Testis (tissue), 3 donors: ENCODE data around the gene SLC5A3. TPM values are rescaled to one million over a fixed set of nuclear protein-coding genes. Genes with fewer than 3 reads are reported as not detected.

Experiments used
- DNase-seq: peaks from one replicate; pipeline ENCODE4 v3.0.0-alpha.2; 2019
- H3K27ac ChIP-seq, 2 donors: fragments of 200-600 bp; sonication (generic); one replicate each; pipeline ENCODE4 v1.5.1; 2019
- H3K27me3 ChIP-seq: fragments of 200-600 bp; sonication (generic); one replicate; pipeline ENCODE4 v1.5.1; 2019
- H3K36me3 ChIP-seq: fragments of 200-600 bp; sonication (generic); one replicate; pipeline ENCODE4 v1.5.1; 2017; ENCODE audit warnings: low read depth; ENCODE audit errors: missing control alignments
- H3K4me1 ChIP-seq: fragments of 200-600 bp; sonication (generic); one replicate; pipeline ENCODE4 v1.5.1; 2019
- H3K4me3 ChIP-seq, 2 donors: fragments of 200-600 bp; sonication (generic); one replicate each; pipeline ENCODE4 v1.5.1; 2017 to 2019
- H3K9me3 ChIP-seq: fragments of 200-600 bp; sonication (generic); one replicate; pipeline ENCODE4 v1.5.1; 2017
- CTCF ChIP-seq, 3 experiments: fragments of 450-650 bp in 2 of 3; fragments of 200-600 bp in 1 of 3; sonication (generic) in 1 of 3; IDR thresholded peaks; one replicate each; pipeline ENCODE4 v1.5.1; 2016 to 2019; ENCODE audit warnings: antibody characterized with exemption in 3 of 3, mild to moderate bottlenecking in 2 of 3, moderate library complexity in 1 of 3
- POLR2A ChIP-seq: fragments of 450-650 bp; IDR thresholded peaks from one replicate; pipeline ENCODE4 v1.6.1; 2017; ENCODE audit warnings: antibody characterized with exemption, mild to moderate bottlenecking, moderate library complexity
- WGBS, 2 donors: methylation state at CpG; one replicate each; pipeline ENCODE4 v1.1.5; 2018; 5-methylcytosine and 5-hydroxymethylcytosine counted together
- intact Hi-C: fragments of 100-400 bp; cut with DNase I; formaldehyde crosslinking; loops from one replicate; pipeline ENCODE4 v1.15.1; 2023; ENCODE audit warnings: low total_unique reads
- polyA plus RNA-seq: library from polyadenylated mRNA; stranded (reverse); fragments of 350-450 nt; fragmentation: Illumina TruSeq; extraction: RNeasy Lipid Tissue Mini Kit (QIAGEN cat#74804); gene quantifications from one replicate; pipeline ENCODE4 v1.2.3, GENCODE V29; 2014; ENCODE audit warnings: low read depth, low replicate concordance; ENCODE audit not compliant: insufficient read depth
- total RNA-seq, 2 donors: library from RNA; depleted of rRNA; stranded (reverse); fragments of >200 nt; gene quantifications; one replicate each; pipeline ENCODE4 v1.2.3, GENCODE V29; 2016

SLC5A3 gene
- total and polyA plus RNA-seq, 3 donors from 2014 or later = 16.3 to 61.9 (median 59.5) TPM

DNA sequence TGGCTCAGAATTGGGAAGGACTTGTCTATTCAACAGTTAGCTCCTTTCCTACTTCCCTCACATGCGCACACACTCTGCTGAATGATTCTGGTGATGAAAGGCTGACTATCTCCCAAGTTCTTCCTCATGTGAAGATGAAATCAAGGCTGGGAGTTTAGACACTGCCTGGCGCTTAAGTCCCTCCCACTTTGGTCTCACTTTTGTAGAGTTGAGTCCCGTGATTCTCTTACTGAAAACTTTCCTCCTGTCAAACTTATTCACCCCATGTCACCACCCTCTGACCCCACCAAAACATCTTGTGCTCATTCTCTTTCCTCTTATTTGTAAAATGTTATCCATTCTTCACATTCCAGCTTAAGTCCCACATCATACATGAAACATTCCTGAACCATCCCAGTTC is 8.4 kb upstream of the SLC5A3 start:
- H3K27me3 ChIP-seq = no peaks in the 10 kb centered on the region
- WGBS, 2 donors = 65 to 69% methylated on average over 2 to 3 of the region's 3 CpGs
- no peak overlapping the region for H3K27ac ChIP-seq
- no peak overlapping the region for H3K4me3 ChIP-seq
- no peaks in the 10 kb centered on the region for H3K36me3 ChIP-seq
- H3K9me3 ChIP-seq = no peaks in the 10 kb centered on the region
- no peaks in the 10 kb centered on the region for H3K4me1 ChIP-seq
- intact Hi-C loops = no loop called here
- DNase-seq = no peak
- TF ChIP-seq CTCF (IDR thresholded peaks at IDR 0.05) (no peak), POLR2A (no peak)

GRCh38 chr21:34071683-34072082 is 1.7 kb upstream of the SLC5A3 start:
- no peaks in the 10 kb centered on the region for H3K27me3 ChIP-seq
- H3K4me3 ChIP-seq = no peak overlapping the region
- no peak for TF ChIP-seq POLR2A
- no peak for TF ChIP-seq CTCF (IDR thresholded peaks at IDR 0.05)
- WGBS, 2 donors = 34 to 39% methylated on average over 9 of the region's 9 CpGs
- peak overlapping the region in 1 of 2 donors; percentile 97 for H3K27ac ChIP-seq
- no peaks in the 10 kb centered on the region for H3K36me3 ChIP-seq
- intact Hi-C loops = no loop called here
- DNase-seq = no peak
- H3K9me3 ChIP-seq = no peaks in the 10 kb centered on the region
- H3K4me1 ChIP-seq = peaks cover 21% of the 10 kb centered on the region

- peaks cover 25% of the 10 kb centered on the region for H3K4me1 ChIP-seq
- no peaks in the 10 kb centered on the region for H3K27me3 ChIP-seq
- TF ChIP-seq POLR2A (no peak), CTCF (IDR thresholded peaks at IDR 0.05) (no peak)
- WGBS, 2 donors = 25 to 37% methylated on average over 19 to 32 of the region's 32 CpGs
- intact Hi-C loops = no loop called here
- H3K36me3 ChIP-seq = no peaks in the 10 kb centered on the region
- no peaks in the 10 kb centered on the region for H3K9me3 ChIP-seq
- peak overlapping the region; percentile 91 to 97 for H3K27ac ChIP-seq
- DNase-seq = peak; percentile 68
- H3K4me3 ChIP-seq = peak overlapping the region; percentile 79 to 80
These were observed 990 bp upstream of the SLC5A3 start for GRCh38 chr21:34072145-34073031.

- Histone ChIP-seq H3K27me3 (no peaks in the 10 kb centered on the region), H3K4me1 (peaks cover 30% of the 10 kb centered on the region), H3K9me3 (no peaks in the 10 kb centered on the region), H3K4me3 (peak overlapping the region; percentile 71 to 80), H3K27ac (peak overlapping the region; percentile 82 to 97), H3K36me3 (no peaks in the 10 kb centered on the region)
- intact Hi-C loops = no loop called here
- 0% methylated on average over 17 to 34 of the region's 95 CpGs for WGBS, 2 donors
- TF ChIP-seq POLR2A (no peak), CTCF (IDR thresholded peaks at IDR 0.05) (no peak)
- DNase-seq = peak; percentile 39
These were observed 438 bp downstream of the SLC5A3 start for GRCh38 chr21:34073749-34074282.
